ENCODE measurements around the gene NAGS.

Gene NAGS

GRCh38 chr17:43987131-43988021, 17.0 kb upstream of the NAGS start:
- no peak for DNase-seq
- no peak overlapping the region for H2AFZ ChIP-seq (ENCODE audit: low read depth, low read length)

GRCh38 chr17:43988301-43988700, 16.1 kb upstream of the NAGS start:
- H3K9me3 ChIP-seq (ENCODE audit: insufficient read depth, low read length, severe bottlenecking) = no peaks in the 10 kb centered on the region
- DNase-seq (no peak), ATAC-seq (ENCODE audit: insufficient read depth, low read depth) (no peak)
- no peaks in the 10 kb centered on the region for H3K27me3 ChIP-seq (ENCODE audit: insufficient read depth, low read length, poor library complexity)
- no peak overlapping the region for H3K9ac ChIP-seq (ENCODE audit: low read depth, low read length)
- no peak overlapping the region for H3K27ac ChIP-seq (ENCODE audit: low read length)
- H3K4me1 ChIP-seq (ENCODE audit: insufficient read depth, low read length) = no peaks in the 10 kb centered on the region
- H4K20me1 ChIP-seq (ENCODE audit: insufficient read depth, low read length) = no peaks in the 10 kb centered on the region
- H3K79me2 ChIP-seq (ENCODE audit: insufficient read depth, low read length) = no peaks in the 10 kb centered on the region
- no peaks in the 10 kb centered on the region for H3K36me3 ChIP-seq (ENCODE audit: insufficient read depth, low read length)
- no peak for TF ChIP-seq CTCF (IDR thresholded peaks at IDR 0.05; ENCODE audit: borderline replicate concordance, extremely low read depth, low read length, poor library complexity, severe bottlenecking)
- no peak for TF ChIP-seq EZH2 (IDR thresholded peaks at IDR 0.05; ENCODE audit: borderline replicate concordance, low read depth, low read length, severe bottlenecking)
- no peak overlapping the region for H2AFZ ChIP-seq (ENCODE audit: low read depth, low read length)
- H3K4me3 ChIP-seq (ENCODE audit: low read depth in 1 of 2, low read length in 2 of 2) = no peak overlapping the region
- H3K4me2 ChIP-seq (ENCODE audit: insufficient read depth, low read length) = no peak overlapping the region

More at GRCh38 chr17:43987131-43988021, 17.0 kb upstream of the NAGS start:
- no peak for TF ChIP-seq CTCF (IDR thresholded peaks at IDR 0.05; ENCODE audit: borderline replicate concordance, extremely low read depth, low read length, poor library complexity, severe bottlenecking)
- no peak for TF ChIP-seq EZH2 (IDR thresholded peaks at IDR 0.05; ENCODE audit: borderline replicate concordance, low read depth, low read length, severe bottlenecking)
- Histone ChIP-seq H3K79me2 (ENCODE audit: insufficient read depth, low read length) (no peaks in the 10 kb centered on the region), H3K27ac (ENCODE audit: low read length) (no peak overlapping the region), H4K20me1 (ENCODE audit: insufficient read depth, low read length) (no peaks in the 10 kb centered on the region), H3K9me3 (ENCODE audit: insufficient read depth, low read length, severe bottlenecking) (no peaks in the 10 kb centered on the region), H3K27me3 (ENCODE audit: insufficient read depth, low read length, poor library complexity) (no peaks in the 10 kb centered on the region), H3K4me2 (ENCODE audit: insufficient read depth, low read length) (no peak overlapping the region), H3K4me3 (ENCODE audit: low read depth in 1 of 2, low read length in 2 of 2) (no peak overlapping the region), H3K9ac (ENCODE audit: low read depth, low read length) (no peak overlapping the region), H3K36me3 (ENCODE audit: insufficient read depth, low read length) (no peaks in the 10 kb centered on the region), H3K4me1 (ENCODE audit: insufficient read depth, low read length) (no peaks in the 10 kb centered on the region)
- ATAC-seq (ENCODE audit: insufficient read depth, low read depth) = no peak

- Histone ChIP-seq H3K4me2 (ENCODE audit: insufficient read depth, low read length) (no peak overlapping the region), H3K36me3 (ENCODE audit: insufficient read depth, low read length) (no peaks in the 10 kb centered on the region), H3K9me3 (ENCODE audit: insufficient read depth, low read length, severe bottlenecking) (no peaks in the 10 kb centered on the region), H3K4me1 (ENCODE audit: insufficient read depth, low read length) (no peaks in the 10 kb centered on the region), H3K27ac (ENCODE audit: low read length) (no peak overlapping the region), H3K9ac (ENCODE audit: low read depth, low read length) (no peak overlapping the region), H3K79me2 (ENCODE audit: insufficient read depth, low read length) (no peaks in the 10 kb centered on the region), H3K27me3 (ENCODE audit: insufficient read depth, low read length, poor library complexity) (no peaks in the 10 kb centered on the region), H4K20me1 (ENCODE audit: insufficient read depth, low read length) (no peaks in the 10 kb centered on the region), H2AFZ (ENCODE audit: low read depth, low read length) (no peak overlapping the region), H3K4me3 (ENCODE audit: low read depth in 1 of 2, low read length in 2 of 2) (no peak overlapping the region)
- TF ChIP-seq CTCF (IDR thresholded peaks at IDR 0.05; ENCODE audit: borderline replicate concordance, extremely low read depth, low read length, poor library complexity, severe bottlenecking) (no peak), EZH2 (IDR thresholded peaks at IDR 0.05; ENCODE audit: borderline replicate concordance, low read depth, low read length, severe bottlenecking) (no peak)
- ATAC-seq (ENCODE audit: insufficient read depth, low read depth) (no peak), DNase-seq (no peak)
Measured at GRCh38 chr17:43992641-43993040, 11.8 kb upstream of the NAGS start.
